Left forelimb (tissue), 1 donor: ENCODE results near the gene MEAK7.

Experiments used
- DNase-seq: peaks from one replicate; pipeline ENCODE4 v3.0.0-alpha.2; 2018; ENCODE audit warnings: low spot score

Gene MEAK7

GRCh38 chr16:84487358-84487757 is 17.1 kb downstream of the MEAK7 start:
- DNase-seq = no peak

- no peak for DNase-seq
Observed at GRCh38 chr16:84486551-84487235, 17.8 kb downstream of the MEAK7 start.

GRCh38 chr16:84486126-84486525 is 18.3 kb downstream of the MEAK7 start:
- DNase-seq = no peak

GRCh38 chr16:84485255-84486010 is 19.0 kb downstream of the MEAK7 start:
- DNase-seq = no peak

DNA sequence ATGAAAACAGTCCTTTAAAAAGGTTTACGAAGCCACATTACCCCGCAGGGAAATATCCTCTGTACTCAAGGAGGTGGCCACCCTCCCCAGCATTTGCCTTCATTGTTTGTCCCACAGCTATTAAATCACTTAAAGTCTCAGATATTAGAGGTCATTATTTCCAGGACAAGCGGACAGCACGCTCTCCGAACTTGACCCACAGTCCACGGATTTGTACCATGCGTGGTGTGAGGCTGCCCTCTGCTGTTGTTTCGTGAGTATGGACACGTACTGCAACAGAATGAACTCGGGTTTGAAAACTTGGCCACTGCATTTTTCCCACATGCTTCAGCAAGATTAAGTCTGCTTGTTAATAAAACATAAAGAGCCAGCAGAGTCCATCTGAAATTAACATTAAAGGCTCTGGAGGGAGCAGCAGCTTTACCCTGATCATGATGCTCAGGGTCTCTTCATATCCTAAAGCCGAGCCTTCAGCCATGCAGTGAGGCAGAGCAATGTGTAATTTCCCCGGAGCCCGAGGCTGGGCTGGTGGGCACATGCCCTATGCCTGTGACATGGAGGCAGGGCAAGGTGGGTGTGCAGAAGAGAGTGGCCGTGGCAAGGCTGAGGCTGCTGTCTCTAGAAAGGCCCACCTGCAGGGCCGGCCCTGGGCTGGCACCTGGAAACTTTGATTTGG is 19.7 kb downstream of the MEAK7 start:
- DNase-seq = no peak

DNA sequence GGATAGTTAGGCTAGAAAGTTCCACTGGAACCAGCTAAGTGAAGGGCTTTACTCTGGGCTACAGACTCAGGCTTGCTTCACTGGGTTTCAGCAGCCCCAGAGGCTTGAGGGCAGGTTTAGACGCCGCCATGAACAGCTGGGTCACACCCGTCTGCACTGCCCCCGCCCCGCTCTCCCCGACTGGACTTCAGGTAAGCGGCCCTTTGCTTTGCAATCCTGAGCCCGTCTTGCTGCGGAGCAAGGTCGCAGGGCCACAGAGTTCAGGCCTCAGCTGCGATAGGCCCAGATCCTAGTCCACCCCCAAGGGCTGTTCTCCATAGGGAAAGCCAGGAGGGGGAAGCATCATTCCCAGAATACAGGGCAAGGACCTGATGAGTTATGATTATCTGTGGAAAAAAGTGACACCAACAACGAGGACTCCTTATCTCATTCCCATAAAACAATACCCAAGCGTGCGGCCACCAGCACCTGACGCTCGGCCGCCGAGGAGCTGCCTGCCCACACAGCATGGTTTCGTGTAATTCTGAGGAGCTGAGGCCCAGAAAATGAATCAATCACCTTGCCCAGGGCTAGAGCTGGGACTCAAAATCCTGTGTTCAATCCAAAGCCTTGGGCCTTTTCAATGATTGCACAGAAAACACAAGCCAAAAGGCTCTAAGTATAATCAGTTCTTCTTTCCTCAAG is 20.4 kb downstream of the MEAK7 start:
- DNase-seq = no peak

DNA sequence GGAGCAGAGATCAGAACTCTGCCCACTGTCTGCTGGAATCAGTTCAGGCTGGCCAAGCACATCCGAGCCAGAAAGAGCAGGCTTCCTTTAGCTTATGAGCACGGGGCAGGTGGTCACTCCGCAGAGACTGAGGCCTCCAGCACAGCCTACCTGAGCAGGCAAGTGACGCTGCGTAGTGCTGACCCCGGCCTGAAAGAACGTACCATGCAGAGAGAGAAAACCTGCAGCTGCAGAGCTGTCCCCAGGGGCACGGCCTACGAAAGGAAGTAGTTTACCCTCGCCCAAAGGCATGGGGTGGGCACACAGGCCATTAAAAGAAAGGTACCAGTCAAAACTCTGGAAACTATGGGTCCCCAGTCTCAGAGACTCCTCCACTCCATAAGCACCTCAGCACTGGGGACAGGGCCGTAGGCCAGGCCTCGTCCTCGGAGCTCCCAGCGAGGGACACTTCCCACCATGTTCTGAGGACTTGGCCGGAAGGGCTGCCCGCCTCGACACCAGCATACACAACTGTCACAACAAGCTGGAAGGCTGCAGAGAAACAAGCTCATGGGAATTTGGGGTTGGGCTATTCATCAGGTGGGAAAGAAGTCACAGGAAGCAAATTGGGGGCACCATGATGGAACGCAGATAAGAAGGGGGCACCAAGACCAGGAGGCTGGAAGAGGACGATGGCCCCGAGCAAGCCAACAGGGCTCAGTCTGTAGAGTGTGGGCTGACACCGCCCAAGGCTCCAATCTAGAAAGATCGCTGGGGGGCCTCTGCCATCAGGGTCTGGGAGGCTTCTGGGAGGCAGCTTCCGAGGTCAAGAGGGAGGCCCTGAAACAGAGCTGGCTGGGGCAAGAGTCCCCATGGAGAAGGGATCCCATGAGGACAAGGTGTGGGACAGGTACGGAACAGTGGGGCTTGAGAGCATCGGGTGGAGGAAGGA is 21.2 kb downstream of the MEAK7 start:
- DNase-seq = no peak

DNA sequence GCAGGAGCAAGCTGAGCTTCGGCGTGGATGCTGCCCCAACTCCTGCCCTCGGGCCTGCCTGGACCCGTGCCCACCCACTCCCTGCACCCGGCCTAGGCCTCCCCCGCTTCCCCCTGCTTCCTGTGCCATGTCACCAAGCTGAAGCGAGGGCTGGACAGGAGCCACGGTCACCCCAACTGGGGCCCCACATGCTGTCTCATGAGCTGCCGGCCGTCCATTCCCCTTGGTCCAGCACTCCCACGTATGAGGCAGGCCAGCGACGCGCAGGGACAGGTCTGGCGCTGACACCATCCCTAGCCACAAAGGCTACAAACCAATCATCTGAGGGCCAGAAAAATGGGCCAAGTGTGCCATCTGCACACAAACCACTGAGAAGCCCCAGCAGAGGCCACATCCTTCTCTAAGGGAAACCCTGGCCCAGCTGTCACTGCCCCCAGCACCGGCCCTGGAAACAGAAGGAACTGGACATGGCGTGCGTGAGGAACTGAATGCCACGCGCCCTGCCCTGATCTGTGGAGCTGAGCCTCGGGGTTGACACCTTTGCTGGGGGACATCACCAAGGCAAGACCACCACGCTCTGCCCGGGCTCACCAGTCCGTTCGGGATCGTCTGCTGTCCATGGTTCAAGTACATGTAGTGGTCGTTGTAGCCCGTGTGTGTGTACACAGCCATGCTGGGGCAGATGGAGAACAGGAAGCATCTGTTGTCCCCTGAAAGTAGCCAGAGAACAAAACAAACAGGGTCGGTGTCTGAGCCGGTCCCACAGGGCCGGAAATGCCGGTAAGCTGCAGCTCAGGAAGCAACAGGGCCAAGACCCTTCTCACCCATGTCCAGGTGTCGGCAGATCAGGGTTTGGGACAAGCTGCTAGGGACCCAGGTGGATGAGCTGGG is 22.2 kb downstream of the MEAK7 start:
- no peak for DNase-seq

- DNase-seq = no peak
Observed at GRCh38 chr16:84481051-84481735, 23.3 kb downstream of the MEAK7 start.

DNA sequence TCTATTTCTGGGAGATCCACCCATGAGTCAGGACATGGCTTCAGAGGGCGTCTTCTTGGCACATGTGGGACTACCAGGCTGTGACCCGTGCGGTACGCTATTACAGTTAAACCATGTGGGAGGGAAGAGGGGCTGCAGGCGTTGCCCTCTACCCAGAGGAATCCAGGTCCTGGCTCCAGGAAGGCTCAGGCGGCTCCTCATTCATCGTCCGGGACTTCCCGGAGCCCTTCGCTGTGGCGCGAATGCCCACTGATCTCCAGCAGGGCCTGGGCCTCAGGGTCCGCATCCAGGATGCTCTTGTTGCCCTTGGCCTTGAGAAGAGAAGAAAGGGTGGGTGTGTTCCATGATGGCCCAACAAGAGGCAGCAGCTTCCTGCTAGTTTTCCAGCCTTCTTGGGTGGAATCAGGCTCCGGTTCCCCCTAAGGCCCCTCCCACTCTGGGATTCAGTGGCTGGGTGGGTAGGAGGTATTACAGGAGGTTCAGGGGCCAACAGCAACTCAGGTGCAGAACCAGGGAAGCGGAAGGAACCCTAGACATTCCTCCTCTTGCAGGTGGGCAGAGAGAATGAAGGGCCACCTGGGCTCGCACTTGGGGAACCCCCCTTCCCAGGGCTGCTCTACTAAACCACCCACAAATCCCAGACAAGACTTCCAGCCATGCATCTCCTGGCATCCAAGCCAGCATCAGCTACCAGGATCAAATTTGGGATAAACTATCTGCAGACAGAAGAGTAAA is 24.6 kb downstream of the MEAK7 start:
- DNase-seq = no peak

DNA sequence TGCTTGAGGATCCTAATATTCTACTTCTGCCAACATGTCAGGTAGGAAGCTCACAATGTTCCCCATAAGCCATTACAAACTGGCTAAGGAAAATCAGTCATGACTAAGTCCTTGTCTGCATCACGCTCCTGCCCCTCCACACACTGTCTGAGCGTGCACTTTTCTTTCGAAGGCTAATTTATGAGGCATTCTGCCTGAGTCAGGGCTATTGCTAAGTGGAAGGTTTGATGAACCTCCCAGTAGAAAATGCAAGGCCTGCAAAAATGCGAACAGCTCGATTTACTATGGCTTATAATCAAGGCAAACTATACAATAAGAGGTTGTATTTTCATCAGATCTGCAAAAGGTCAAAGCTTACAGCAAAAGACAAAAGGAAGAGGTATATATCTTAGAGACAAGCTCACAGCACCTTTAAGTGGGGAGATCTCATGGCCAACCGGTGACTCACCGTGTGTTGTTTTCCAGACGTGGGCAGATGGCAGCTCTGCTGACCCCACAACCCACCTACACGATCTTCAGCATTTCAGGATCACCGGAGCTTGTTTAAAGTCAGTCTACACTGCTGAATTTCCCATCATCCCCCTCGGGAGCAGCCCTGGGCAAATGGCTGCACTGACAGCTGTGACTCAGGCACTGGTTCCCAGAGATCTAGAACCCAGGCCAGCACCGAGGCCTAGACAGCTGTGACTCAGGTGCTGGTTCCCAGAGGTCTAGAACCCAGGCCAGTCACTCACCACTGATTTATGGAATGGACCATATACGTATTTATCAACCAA is 26.1 kb downstream of the MEAK7 start:
- no peak for DNase-seq

- DNase-seq = no peak
Observed at GRCh38 chr16:84477661-84478060, 26.8 kb downstream of the MEAK7 start.

DNA sequence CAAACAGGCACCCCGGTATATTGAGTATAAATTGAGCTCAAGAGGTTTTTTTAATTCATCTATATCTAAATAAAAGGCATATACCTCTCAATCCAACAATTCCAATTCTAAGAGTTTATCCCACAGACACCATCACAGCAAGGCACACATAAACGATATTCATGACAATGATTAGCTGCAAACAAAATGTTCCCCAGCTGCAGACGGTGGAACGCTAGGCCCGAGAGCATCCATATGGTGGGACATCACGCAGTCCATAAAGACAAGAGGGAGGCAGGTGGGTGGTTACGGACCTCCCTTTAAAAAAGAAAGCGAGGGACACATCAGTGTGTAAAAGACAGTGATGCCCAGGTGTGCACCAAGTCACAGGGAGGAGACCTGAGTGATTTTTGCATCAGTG is 28.1 kb downstream of the MEAK7 start:
- DNase-seq = no peak

- no peak for DNase-seq
Observed at GRCh38 chr16:84475643-84476240, 28.7 kb downstream of the MEAK7 start.

GRCh38 chr16:84471966-84472365 is 32.5 kb downstream of the MEAK7 start:
- no peak for DNase-seq

GRCh38 chr16:84471316-84471715 is 33.1 kb downstream of the MEAK7 start:
- no peak for DNase-seq

DNA sequence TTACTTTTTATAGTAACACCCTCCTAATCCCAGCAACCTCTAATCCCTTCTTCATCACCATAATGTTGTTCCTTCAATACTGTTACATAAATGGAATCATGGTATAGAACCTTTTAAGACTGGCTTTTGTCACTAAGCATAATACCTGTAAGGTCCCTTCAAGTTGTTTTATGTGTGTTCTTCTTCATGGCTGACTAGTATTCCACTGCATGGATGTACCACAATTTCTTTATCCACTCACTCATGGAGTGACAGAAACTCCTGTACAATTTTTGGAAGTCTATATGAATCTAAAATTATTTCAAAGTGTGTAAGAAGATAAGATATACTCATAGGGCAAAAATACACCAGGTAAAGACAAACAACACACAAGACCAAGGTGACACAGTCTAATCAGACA is 36.8 kb downstream of the MEAK7 start:
- DNase-seq = no peak

GRCh38 chr16:84467256-84467655 is 37.2 kb downstream of the MEAK7 start:
- DNase-seq = no peak
